NCI-H2107 treated with DMSO at 0.1 percent for 48 hours (cell line): ENCODE results near the gene DSG2.
"Not testable (repeated sequence)": the region's sequence is repeated elsewhere in the genome, so short reads cannot be mapped to it uniquely, and the experiment has no call there.

Experiments used
- DNase-seq: peaks from one replicate; lab custom pipeline; 2025; ENCODE audit not compliant: unreplicated experiment; lab: John Stamatoyannopoulos, UW

The DSG2 gene

DNA sequence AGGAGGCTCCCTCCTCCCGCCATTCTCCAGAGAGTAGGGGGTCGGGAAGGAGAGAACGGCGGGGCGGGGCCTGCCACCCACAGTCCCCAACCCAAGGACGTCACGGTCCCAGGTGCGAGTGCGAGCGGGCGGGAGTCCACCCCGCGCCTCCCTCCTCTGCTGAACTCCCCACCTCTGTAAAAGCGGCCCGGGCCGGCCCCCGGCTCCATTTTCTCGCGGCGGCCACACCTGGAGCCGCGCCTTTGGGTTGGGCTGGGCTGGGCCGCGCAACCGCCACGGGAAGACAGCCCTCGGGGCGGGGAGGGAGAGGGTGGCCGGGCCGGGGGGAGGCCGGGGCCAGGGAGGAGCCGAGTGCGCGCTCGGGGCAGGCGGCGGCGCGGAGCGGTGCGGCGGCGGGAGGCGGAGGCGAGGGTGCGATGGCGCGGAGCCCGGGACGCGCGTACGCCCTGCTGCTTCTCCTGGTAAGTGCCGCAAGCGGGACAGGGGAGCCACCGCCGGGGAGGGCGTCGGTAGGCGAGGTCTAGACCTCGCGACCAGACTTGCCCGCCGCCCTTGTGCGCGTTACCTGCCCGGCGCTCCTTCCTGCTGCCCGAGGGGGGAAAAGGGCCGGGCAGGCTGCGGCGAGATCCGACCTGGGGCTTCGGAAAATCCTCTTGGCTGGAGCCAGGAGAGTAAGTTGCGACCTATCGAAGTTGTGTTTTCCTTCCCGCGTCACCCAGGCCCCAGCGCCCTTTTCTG is at the start of gene DSG2:
TSS of gene DSG2 (plus strand) at position 342 of the 738 bp plus-strand sequence. CDS start at position 417, 75 bp downstream.
- no peak for DNase-seq

DNA sequence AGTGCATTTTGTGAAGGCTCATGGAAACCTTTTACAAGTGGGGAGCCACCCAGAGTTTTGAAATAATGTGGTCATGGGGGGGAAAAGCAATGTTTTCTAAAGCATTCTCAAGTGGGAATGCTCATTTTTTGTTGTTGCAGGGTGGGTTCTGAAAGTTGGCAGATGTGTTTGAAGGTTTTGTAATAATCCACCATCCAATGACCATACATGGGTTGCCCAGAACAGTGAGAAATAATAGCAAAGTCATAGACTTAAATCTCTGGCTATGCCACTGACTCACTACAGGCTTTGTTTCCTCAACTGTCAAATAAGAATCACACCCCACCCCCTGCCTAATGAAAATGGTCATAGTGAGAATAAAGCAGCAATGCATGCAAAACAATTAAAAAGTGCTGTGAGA is 47.6 kb upstream of the DSG2 start:
- no peak for DNase-seq

DNA sequence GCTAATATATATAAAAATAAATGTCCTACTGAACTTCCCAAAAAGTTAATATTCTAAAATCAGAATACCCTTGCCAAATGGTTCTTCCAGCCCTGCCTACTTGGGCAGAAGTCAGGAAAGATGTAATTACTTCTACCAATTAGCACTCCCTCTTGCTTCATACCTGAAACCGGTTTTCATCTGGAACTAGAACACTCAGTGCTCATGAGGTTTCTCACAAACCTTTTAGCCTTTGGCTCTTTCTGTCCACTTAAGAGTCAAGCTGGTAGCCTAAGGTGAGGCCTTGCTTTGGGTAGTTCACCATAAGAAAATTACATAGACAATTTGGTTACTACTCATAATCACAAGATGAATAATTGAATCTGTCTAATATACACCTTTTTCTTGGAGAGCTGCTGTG is 46.4 kb upstream of the DSG2 start:
- DNase-seq = no peak

DNA sequence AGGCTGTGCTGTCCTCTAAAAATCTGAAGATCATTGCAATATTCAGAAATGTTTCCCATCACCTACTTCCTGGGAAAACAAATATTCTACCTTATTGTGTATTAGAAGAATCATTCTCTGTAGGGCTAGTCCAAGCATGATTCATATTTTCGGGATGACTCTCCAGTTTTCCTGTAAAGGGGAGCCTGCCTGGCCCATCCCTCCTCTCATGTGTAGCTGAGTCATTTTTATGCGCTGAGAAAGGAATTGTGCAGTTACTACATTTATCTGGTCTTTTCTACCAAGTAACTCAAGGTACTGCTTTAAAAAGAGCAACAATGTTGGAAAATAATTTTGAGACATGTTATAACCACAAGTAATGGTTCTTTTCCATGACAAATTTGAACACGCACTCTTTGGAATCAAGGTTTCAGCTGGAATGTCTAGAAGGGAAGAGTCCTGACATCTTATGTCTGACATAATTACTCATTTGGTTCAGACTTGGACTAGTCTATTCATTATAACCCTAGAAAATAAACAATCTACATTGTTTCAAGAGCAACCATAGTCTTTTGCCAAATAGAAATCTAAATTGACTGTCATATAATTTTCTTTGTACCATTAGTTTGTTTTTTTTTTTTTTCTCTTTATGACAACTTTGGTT is 43.8 kb upstream of the DSG2 start:
- no peak for DNase-seq

DNA sequence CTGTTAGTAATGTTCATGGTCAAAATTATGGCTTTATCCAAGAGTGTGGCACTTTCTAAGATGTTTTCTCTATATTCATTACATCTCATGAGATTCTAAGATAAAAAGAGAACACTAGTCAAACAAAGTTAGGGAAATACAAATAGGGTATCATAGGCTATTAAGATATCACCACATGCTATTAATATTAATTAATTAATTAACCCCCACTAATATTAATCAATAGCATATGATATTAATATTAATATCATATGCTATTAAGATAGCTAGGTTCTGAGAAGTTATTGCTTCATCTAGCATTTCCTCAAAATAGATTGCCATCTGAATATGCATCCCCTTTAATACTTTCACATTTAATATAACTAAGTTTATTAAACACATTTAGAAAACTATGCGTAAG is 28.3 kb upstream of the DSG2 start:
- no peak for DNase-seq

DNA sequence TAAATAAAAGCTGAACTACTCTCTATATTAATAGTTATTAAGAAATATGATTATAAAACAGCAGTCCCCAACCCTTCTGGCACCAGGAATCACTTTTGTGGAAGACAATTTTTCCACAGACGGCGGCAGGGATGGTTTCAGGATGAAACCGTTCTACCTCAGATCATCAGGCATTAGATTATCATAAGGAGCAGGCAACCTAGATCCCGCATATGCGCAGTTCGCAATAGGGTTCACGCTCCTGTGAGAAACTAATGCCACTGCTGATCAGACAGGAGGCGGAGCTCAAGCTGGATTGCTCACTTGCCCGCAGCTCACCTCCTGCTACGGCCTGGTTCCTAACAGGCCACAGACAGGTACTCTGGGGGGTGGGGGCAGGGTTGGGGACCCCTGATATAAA is 19.3 kb upstream of the DSG2 start:
- DNase-seq = no peak

DNA sequence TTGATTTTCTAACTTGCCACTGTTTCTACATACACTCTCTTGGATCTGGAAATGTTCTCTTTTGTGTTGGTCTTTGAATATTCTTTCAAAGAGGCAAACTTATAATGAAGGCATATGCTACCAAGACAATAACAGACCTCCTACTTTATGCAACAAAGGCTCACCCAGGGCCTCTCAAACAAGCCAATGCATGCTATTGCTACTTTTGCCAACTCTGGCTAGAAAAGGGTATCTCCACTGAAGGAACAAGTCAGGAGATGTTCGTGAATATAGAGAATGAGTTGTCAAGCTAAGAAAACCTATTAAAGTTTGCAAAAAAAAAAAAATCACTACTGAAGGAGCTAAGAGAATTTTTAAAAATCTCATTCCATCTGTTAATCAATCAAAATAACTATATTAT is 15.9 kb upstream of the DSG2 start:
- DNase-seq = no peak

DNA sequence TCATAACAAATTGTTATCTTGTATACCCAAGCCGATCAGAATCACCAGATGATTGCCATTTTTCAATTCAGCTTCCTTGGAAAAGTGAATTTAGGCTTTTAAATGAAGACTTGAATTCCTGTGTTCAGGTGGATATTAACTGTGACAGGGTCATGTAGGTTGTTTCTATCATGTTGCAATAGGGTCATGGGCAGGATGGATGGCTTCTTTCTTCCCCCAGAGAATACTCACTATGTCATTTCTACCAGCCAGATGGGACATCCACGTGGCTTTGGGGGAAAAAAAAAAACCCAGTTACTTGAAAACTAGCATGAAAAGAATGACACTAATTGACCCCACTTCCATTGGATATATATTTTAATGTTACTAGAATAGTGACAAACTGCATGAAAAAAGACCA is 14.6 kb upstream of the DSG2 start:
- DNase-seq = no peak

DNA sequence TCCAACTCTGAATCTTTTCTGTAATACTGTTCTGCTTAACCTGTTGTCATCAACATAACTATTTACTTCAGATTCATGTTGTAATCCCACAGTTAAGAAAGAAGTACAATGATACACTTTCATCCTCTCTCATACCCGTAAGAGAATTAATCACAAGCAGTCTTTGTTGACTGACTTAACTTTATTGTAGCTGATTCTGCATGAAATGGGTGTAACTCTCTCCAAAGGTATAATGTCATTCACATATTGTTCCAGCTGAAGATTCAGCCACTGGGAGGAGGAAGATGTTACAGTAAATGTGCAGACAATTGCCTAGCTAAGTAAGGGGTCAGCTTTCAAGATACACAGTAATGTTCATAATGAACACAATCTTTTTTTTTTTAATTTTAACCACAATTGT is 13.5 kb upstream of the DSG2 start:
- DNase-seq = no peak

DNA sequence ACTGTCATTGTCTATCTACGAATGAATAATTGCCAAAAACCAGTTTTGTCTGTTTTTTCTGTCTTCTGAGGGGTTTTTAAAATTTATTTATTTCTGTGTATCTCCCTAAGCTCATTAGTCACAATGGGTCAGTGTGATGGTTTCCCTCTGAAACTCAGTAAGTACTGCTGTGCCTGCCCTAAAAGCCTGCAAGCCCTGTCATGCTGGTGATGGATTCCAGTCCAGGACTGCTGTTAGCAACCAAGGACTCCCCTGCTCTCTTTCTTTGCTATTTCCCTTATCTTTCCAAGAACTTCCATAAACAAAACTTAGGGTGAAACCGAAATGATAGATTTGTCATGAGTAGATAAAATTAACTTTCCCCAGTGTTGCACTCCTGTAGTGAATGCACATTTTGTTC is 11.8 kb upstream of the DSG2 start:
- DNase-seq = no peak

DNA sequence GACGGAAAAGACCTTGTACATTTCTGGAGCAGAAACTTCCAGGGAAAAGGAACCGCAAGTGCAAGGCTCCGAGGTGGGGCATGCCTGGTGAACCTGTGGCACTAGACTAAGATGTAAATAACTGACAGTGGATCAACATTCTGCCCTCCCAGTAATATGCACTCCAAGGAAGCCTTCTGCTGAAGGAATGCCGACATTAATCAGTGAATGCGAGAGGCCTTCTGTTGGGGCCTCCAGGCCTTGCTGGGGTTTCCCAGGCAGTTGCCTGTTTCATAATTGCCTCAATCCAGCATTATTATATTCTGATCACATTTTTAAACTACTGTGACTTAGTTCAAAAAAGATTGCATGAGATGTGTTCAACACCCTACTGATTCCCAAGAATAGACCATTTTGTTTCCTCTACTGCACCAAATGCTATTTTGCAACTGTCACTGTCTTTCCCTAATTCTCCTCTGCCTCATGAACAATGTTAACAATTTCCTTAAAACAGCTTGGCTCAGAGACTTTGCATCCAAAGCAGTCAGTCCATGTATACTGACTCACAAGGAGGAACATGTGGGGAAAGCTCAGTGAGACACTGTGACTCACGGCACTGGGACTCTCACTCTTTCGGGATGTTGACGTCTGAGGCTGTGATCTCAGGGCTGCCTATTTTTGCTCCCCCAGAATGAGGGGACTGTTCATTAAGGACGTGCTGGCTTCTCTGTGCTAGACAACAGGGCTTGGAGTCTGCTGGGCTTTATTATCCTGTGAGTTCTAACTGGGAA is 10.5 kb upstream of the DSG2 start:
- DNase-seq = no peak

DNA sequence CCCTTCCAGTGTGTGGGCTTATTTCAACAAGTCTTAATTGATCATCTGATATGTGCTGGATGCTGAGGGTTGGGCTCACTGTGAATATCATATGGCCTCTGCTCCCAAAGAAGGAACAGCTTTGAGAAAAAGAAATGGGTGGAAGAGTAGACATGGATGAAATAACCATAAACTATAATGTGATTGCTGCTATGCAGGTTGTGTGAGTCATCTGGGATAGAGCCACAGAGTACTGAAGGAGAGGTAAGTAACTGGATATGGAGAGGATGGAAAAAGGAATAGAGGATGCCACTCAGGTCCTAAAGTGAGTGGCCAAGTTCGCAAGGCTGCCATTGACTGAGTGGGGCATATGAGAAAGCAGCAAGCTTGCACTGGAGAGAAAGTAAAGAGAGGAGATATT is 8.7 kb upstream of the DSG2 start:
- no peak for DNase-seq

DNA sequence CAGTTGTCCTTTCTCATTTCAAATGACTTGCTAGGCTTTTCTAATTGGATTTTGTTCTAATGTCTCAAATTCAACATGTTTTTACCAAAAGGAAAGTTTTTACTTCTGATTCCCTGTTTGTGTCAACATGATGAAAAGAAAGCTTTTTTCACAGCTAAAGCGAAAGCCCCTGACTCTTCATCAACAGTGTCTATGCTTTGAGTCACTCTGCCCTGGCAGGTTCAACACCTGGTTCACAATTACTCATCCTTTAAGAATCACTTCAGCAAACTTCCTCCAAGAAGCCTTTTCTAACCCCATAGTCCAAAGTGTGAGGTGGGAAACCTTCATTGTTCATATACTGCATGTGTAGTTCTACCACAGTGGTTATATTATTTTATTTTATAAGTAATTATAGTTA is 7.6 kb upstream of the DSG2 start:
- no peak for DNase-seq

DNA sequence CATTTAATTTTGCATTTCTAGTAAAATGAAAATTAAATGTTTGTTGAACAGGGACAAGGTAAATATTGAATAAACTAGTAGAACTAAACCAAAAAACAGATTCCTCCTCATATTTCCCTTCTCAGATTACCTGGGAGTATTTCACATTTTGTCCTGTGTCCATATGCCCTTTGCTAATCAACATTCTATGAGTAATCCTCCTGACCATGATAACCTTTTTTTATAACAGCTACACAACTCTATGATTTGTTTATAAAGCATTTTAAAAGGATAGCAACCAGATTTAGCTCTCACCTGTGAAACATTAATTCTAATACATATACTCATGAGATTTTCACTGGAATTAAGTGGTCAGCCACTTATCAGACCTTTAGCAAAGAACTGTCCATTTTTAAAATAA is 7.1 kb upstream of the DSG2 start:
- DNase-seq = no peak

DNA sequence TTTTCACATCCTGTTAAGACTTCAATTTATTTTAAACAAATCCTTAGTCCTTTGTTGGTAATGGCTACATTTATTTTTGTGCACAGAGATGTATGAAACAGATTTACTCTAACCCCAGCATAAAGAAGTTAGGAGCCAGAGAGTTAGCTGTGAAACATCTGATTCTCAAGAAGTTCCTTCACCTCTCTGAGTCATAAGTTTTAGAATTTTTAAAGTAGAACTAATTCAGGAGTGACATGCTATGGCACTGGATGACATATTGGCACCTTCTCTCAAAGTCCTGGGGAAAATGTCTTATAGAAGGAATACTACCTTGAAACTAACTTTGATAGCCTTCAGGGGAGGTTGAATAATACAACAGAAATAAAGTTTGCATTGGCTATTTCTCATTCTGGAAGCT is 6.4 kb upstream of the DSG2 start:
- DNase-seq = no peak

DNA sequence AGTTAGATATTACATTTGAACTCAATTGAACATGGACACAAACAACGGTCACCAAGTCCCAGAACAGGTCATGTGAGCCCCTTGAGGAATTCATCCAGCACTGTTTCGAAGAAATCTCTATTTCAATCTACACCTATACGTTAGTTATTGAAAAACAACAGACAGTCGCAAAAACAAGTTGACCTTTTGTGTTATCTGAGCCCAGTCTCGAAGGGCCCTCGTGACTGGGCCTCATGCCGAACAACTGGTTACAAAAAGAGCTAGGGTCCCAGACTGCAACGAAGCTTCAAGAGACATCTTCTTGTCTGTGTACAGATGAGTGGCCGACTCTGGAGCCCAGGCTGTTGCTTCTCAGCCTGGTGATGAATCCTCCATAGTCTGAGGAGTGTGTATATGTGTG is 5.3 kb upstream of the DSG2 start:
- DNase-seq = no peak

DNA sequence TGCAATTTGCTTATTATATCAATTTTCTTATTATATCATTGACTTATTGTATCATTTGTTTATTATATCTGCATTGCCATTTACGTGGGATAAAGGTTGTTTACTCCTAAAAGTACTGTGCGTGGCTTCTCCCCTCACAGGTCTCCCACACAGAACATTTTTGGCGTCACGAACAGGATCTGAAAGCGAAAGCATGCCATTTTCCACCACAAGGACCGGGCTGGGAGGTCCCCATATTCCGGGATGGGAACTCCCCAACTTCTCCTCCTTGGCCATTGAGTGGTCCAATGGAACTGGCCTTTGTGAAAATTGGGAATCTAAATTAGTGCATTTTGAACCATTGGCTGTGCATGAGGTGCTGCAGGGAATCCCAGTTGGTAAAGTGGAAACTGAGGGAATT is 4.8 kb upstream of the DSG2 start:
- no peak for DNase-seq

DNA sequence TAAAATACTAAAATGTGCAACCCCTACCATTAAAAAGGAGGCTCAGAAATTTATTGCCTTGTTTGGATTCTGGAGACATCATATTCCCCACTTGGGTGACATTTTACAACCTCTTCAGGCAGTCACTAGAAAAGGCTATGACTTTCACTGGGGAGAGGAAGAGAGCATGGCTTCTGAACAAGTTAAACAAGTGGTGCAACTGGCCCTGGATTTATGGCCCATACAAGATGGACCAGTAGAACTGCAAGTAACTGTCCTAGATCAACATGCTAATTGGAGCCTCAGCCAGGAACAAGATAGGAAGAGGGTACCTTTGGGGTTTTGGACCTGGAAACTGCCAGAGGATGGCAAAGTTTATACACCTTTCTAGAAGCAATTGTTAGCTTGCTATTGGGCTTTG is 4.0 kb upstream of the DSG2 start:
- no peak for DNase-seq

DNA sequence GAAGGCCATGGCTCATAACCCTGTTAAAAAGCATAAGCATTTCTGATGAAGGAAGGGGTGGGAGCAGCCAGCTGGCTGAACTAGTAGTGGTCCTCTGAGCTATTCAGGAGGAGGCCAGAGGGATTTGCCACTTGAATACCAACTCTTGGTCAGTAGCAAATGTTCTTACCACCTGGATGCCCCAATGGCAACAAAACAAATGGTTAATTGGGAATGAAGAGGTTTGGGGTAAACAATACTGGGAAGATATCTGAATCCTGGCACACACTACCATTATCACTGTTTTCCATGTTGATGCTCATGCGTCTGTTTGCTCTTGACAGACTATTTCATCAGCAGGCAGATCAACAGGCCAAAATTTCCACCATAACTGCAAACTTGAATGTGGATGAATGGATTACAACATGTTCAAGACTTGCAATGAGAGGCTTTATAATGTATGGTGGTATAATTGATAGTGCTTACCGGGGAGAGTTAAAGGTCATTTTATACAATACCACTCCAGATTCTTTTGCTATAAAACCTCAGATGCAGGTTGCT is 3.2 kb upstream of the DSG2 start:
- DNase-seq = not testable (repeated sequence)

DNA sequence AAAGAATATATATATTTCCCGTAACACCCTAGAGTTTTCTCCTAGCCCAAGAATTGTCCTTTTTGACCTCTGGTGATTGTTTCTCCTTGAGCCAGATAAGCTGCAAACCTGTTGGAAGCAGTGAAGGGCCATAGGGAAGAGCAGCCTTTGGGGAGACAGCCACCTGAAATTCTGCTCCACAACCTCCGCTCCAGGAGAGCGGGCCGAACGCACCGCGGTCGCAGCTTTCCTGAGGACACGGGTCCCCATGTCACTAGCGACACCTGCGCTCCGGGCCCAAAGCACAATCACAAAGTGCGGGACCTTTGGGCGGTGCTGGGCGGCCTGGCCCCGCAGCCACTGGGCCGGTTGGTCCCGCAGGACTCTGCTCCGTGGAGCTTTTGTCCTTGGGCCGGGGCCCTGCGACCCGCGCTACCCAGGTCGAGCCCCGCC is 557 bp upstream of the DSG2 start:
- DNase-seq = no peak

DNA sequence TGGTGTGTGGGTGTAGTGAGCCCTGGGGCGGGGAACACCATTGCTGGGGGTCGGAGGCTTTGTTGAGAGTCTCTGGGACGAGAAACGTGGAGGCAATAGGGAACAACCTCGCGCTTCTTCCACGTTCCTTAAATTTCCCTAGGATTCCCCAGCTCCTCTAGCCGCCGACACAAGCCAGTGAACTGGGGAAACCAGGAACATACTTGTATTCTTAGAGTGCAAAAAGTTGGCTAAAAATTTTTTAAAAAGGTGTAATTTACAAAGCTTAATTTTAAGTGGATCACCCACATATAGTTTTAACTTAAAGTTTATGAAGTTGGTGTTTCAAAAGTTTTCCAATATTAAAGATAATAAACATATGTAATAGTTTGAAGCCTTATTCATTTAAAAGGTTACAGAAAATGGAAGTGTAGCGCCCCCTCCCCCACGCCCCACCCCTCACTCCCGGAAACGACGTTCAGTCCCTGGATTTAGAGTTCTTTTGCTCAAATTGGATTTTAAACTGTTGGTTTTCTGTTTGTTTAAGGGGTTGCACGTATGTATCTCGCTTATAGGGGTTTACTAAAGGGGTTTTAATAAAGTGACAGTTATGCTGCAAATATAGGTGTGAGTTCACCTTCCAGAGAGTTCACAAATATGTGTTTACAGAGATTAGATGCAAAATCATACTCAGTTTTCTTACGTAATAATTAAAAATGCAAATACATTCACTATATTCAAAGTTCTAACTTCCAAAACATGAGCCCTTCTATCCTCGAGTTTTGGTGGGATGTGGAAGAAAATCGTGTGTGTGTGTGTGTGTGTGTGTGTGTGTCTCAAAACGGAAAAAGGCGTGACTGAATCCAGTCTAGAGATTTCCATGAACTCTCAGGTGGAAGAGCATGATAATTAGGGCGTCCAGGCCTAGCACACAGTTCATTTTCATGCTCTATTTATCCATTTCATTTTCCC is 872 bp downstream of the DSG2 start:
- no peak for DNase-seq
